Measurements from ENCODE around the gene ARF1. TPM values are rescaled to one million over a fixed set of nuclear protein-coding genes. Genes with fewer than 3 reads are reported as not detected.

Gene ARF1
- polyA plus RNA-seq, 3 donors, result 276 to 380 (median 348) TPM

- DNase-seq (ENCODE audit: extremely low read depth in 1 of 11, low read depth in 9 of 11, low spot score in 4 of 11), result no peak
Observed at GRCh38 chr1:228093050-228093906, 10.8 kb downstream of the ARF1 start.

GRCh38 chr1:228094432-228095016, 12.0 kb downstream of the ARF1 start:
- DNase-seq (ENCODE audit: extremely low read depth in 1 of 11, low read depth in 9 of 11, low spot score in 4 of 11), result no peak

GRCh38 chr1:228095161-228095560, 12.7 kb downstream of the ARF1 start:
- DNase-seq (ENCODE audit: extremely low read depth in 1 of 11, low read depth in 9 of 11, low spot score in 4 of 11), result no peak

- DNase-seq (ENCODE audit: extremely low read depth in 1 of 11, low read depth in 9 of 11, low spot score in 4 of 11), result no peak
Observed at GRCh38 chr1:228095938-228096337, 13.4 kb downstream of the ARF1 start.

GRCh38 chr1:228096416-228097332, 14.2 kb downstream of the ARF1 start:
- DNase-seq (ENCODE audit: extremely low read depth in 1 of 11, low read depth in 9 of 11, low spot score in 4 of 11), result no peak

- no peak for DNase-seq (ENCODE audit: extremely low read depth in 1 of 11, low read depth in 9 of 11, low spot score in 4 of 11)
Observed at GRCh38 chr1:228097333-228098081, 15.0 kb downstream of the ARF1 start.

GRCh38 chr1:228098323-228098931, 15.9 kb downstream of the ARF1 start:
- no peak for DNase-seq (ENCODE audit: extremely low read depth in 1 of 11, low read depth in 9 of 11, low spot score in 4 of 11)

GRCh38 chr1:228099331-228099732, 16.8 kb downstream of the ARF1 start:
- no peak for DNase-seq (ENCODE audit: extremely low read depth in 1 of 11, low read depth in 9 of 11, low spot score in 4 of 11)

GRCh38 chr1:228100822-228101613, 18.5 kb downstream of the ARF1 start:
- no peak for DNase-seq (ENCODE audit: extremely low read depth in 1 of 11, low read depth in 9 of 11, low spot score in 4 of 11)

GRCh38 chr1:228101614-228101993, 19.1 kb downstream of the ARF1 start:
- no peak for DNase-seq (ENCODE audit: extremely low read depth in 1 of 11, low read depth in 9 of 11, low spot score in 4 of 11)

GRCh38 chr1:228101994-228102790, 19.7 kb downstream of the ARF1 start:
- peak in 1 of 11 donors; percentile 14 for DNase-seq (ENCODE audit: extremely low read depth in 1 of 11, low read depth in 9 of 11, low spot score in 4 of 11)

- DNase-seq (ENCODE audit: extremely low read depth in 1 of 11, low read depth in 9 of 11, low spot score in 4 of 11), result peak; percentile 80 to 93 (median 91)
Observed at GRCh38 chr1:228102791-228103620, 20.5 kb downstream of the ARF1 start, which contains the start of gene C1orf35. TSS of gene C1orf35 (minus strand) at chr1:228103325. CDS start at chr1:228103227, 98 bp downstream.

GRCh38 chr1:228104526-228105269, 22.2 kb downstream of the ARF1 start:
- no peak for DNase-seq (ENCODE audit: extremely low read depth in 1 of 11, low read depth in 9 of 11, low spot score in 4 of 11)

GRCh38 chr1:228105270-228105995, 22.9 kb downstream of the ARF1 start:
- DNase-seq (ENCODE audit: extremely low read depth in 1 of 11, low read depth in 9 of 11, low spot score in 4 of 11), result no peak

Data from renal cortex interstitium (tissue), 11 donors.